Hepatocyte (in vitro differentiated cells): ENCODE data around the gene SLC26A4. TPM values are rescaled to one million over a fixed set of nuclear protein-coding genes. Genes with fewer than 3 reads are reported as not detected.
"Not testable (repeated sequence)": the region's sequence is repeated elsewhere in the genome, so short reads cannot be mapped to it uniquely, and the experiment has no call there.

ENCODE experiments used
- DNase-seq: peaks from one replicate; pipeline ENCODE4 v3.0.0-alpha.2; 2016; ENCODE audit warnings: low spot score
- H2AFZ ChIP-seq: fragments of 200-600 bp; sonication (generic); 2 replicates; pipeline ENCODE4 v1.6.0; 2016; ENCODE audit warnings: antibody characterized with exemption, mild to moderate bottlenecking
- H3K27ac ChIP-seq: fragments of 200-600 bp; sonication (generic); 2 replicates; pipeline ENCODE4 v1.5.1; 2016; ENCODE audit warnings: mild to moderate bottlenecking
- H3K27me3 ChIP-seq: fragments of 200-600 bp; sonication (generic); 2 replicates; pipeline ENCODE4 v1.6.1; 2016
- H3K36me3 ChIP-seq: fragments of 200-600 bp; sonication (generic); replicated peaks from 2 replicates; pipeline ENCODE4 v1.5.1; 2016; ENCODE audit warnings: low read depth; ENCODE audit not compliant: insufficient read depth
- H3K4me1 ChIP-seq: fragments of 200-600 bp; sonication (generic); 2 replicates; pipeline ENCODE4 v1.5.1; 2016; ENCODE audit warnings: mild to moderate bottlenecking, moderate library complexity; ENCODE audit not compliant: insufficient read depth
- H3K4me2 ChIP-seq: fragments of 200-600 bp; sonication (generic); 2 replicates; pipeline ENCODE4 v1.6.0; 2016
- H3K4me3 ChIP-seq: fragments of 200-600 bp; sonication (generic); 2 replicates; pipeline ENCODE4 v1.5.1; 2016; ENCODE audit warnings: mild to moderate bottlenecking
- H3K79me2 ChIP-seq: fragments of 200-600 bp; sonication (generic); 2 replicates; pipeline ENCODE4 v1.6.0; 2017; ENCODE audit warnings: mild to moderate bottlenecking
- H3K9me2 ChIP-seq: fragments of 200-600 bp; sonication (generic); replicated peaks from 2 replicates; pipeline ENCODE4 v1.6.0; 2017; ENCODE audit warnings: mild to moderate bottlenecking; ENCODE audit not compliant: insufficient read depth
- H3K9me3 ChIP-seq: fragments of 200-600 bp; sonication (generic); 2 replicates; pipeline ENCODE4 v1.5.1; 2016; ENCODE audit warnings: low read depth, mild to moderate bottlenecking
- H4K20me1 ChIP-seq: fragments of 200-600 bp; sonication (generic); 2 replicates; pipeline ENCODE4 v1.6.0; 2016; ENCODE audit warnings: mild to moderate bottlenecking; ENCODE audit not compliant: insufficient read depth, poor library complexity, severe bottlenecking
- EZH2 ChIP-seq: fragments of 200-600 bp; sonication (generic); IDR thresholded peaks from 2 replicates; pipeline ENCODE4 v1.6.1; 2016; ENCODE audit warnings: antibody characterized with exemption, mild to moderate bottlenecking, borderline replicate concordance
- EZH2phosphoT487 ChIP-seq: fragments of 200-600 bp; sonication (generic); IDR thresholded peaks from one replicate; pipeline ENCODE4 v1.6.1; 2018; ENCODE audit warnings: antibody characterized with exemption, mild to moderate bottlenecking, low read depth, moderate library complexity; ENCODE audit not compliant: unreplicated experiment, severe bottlenecking
- WGBS: methylation state at CpG from one replicate; pipeline ENCODE4 v1.1.6; 2016; ENCODE audit warnings: low lambda C conversion rate; ENCODE audit errors: missing lambda C conversion rate; 5-methylcytosine and 5-hydroxymethylcytosine counted together
- polyA plus RNA-seq: library from polyadenylated mRNA; unstranded; fragments of >200 nt; fragmentation: Nextera tagmentation; extraction: Ambion mirVana; gene quantifications from 2 replicates; pipeline ENCODE4 v1.2.1, GENCODE V29; 2016
- total RNA-seq: library from RNA; depleted of rRNA; stranded (reverse); fragments of >200 nt; gene quantifications from 2 replicates; pipeline ENCODE4 v1.2.3, GENCODE V29; 2014
- TF ChIP-seq, protein P1 (sequence below): fragments of 200-600 bp; sonication (generic); IDR thresholded peaks from 2 replicates; pipeline ENCODE4 v1.5.1; 2016; ENCODE audit warnings: antibody characterized with exemption, mild to moderate bottlenecking; ENCODE audit not compliant: poor library complexity

SLC26A4 gene
- total and polyA plus RNA-seq, 2 experiments from 2014 or later: 0.20 TPM; not detected in 1

DNA sequence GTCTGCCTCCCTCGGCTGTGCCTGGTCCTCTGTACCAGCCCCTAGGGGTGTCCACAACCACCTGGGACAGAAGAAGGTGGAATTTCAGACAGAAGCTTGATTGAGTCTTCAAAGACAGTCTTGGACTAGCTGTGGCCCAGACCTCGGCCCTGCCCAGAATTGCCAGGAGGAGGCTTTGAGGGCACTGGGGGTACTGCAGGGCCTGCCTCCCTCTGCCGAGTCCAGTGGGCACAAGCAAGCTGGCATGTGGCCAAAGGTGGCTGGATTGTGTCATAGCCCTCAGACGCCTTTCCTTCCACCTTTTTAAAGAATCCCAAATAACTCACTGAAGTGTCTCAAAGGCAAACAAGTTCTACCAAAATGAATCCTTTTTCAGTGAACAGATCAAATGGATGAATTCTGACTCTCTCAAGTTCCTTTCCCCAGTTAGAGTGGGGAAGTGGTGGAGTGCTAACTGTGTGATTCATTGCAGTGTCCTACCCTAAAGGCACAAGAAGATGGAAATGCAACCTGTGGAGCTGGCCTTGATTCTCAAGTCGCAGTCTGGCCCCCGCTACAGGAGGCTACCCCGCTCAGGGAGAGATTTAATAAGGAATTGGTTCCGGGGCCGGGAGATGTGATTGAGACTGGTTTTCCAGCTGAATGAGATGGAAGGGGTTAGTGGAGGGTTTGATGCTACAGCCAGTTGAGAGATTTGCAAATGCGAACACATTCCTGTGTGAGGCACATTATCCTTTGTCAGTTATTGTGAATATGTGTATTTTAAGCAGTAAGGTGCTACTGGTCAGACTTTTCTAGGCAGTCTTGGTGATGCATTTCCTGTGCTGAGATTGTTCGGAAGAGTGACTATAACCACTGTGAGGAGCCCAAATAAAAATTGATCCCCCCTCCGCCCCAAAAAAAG, 28.8 kb upstream of the SLC26A4 start:
- no peaks in the 10 kb centered on the region for H3K4me1 ChIP-seq
- no peaks in the 10 kb centered on the region for H3K9me3 ChIP-seq
- H2AFZ ChIP-seq: no peak overlapping the region
- no peak overlapping the region for H3K4me2 ChIP-seq
- H3K27ac ChIP-seq: no peak overlapping the region
- no peaks in the 10 kb centered on the region for H3K79me2 ChIP-seq
- WGBS: 93% methylated on average over 12 of the region's 12 CpGs
- H3K27me3 ChIP-seq: no peaks in the 10 kb centered on the region
- DNase-seq: no peak
- no peaks in the 10 kb centered on the region for H4K20me1 ChIP-seq
- no peaks in the 10 kb centered on the region for H3K9me2 ChIP-seq
- H3K36me3 ChIP-seq: no peaks in the 10 kb centered on the region
- H3K4me3 ChIP-seq: no peak overlapping the region
- no peak for TF ChIP-seq EZH2phosphoT487
- no peak for TF ChIP-seq EZH2
- TF ChIP-seq, protein P1, sequence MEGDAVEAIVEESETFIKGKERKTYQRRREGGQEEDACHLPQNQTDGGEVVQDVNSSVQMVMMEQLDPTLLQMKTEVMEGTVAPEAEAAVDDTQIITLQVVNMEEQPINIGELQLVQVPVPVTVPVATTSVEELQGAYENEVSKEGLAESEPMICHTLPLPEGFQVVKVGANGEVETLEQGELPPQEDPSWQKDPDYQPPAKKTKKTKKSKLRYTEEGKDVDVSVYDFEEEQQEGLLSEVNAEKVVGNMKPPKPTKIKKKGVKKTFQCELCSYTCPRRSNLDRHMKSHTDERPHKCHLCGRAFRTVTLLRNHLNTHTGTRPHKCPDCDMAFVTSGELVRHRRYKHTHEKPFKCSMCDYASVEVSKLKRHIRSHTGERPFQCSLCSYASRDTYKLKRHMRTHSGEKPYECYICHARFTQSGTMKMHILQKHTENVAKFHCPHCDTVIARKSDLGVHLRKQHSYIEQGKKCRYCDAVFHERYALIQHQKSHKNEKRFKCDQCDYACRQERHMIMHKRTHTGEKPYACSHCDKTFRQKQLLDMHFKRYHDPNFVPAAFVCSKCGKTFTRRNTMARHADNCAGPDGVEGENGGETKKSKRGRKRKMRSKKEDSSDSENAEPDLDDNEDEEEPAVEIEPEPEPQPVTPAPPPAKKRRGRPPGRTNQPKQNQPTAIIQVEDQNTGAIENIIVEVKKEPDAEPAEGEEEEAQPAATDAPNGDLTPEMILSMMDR: no peak

DNA sequence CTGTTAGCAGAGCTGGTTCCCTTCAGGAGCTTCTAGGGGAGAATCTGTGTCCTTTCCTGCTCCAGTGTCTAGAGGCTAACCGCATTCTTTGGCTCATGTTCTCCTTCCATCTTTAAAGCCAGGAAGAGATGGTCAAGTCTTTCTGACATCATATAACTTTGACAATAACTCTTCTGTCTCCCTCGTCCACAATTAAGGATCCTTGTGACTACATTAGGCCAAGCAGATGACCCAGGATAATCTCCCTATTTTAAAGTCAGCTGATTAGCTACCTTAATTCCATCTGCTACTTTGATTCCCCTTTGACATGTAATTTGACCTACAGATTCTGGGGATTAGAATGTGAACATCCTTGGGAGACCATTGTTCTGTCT, 28.1 kb upstream of the SLC26A4 start:
- Histone ChIP-seq H3K9me2 (no peaks in the 10 kb centered on the region), H2AFZ (no peak overlapping the region), H3K79me2 (no peaks in the 10 kb centered on the region), H3K9me3 (no peaks in the 10 kb centered on the region), H3K4me3 (no peak overlapping the region), H4K20me1 (no peaks in the 10 kb centered on the region), H3K27ac (no peak overlapping the region), H3K36me3 (no peaks in the 10 kb centered on the region), H3K4me2 (no peak overlapping the region), H3K4me1 (no peaks in the 10 kb centered on the region), H3K27me3 (no peaks in the 10 kb centered on the region)
- DNase-seq: no peak
- TF ChIP-seq, protein P1: no peak
- TF ChIP-seq EZH2phosphoT487 (no peak), EZH2 (no peak)
- WGBS: 87% methylated on average over 2 of the region's 2 CpGs

DNA sequence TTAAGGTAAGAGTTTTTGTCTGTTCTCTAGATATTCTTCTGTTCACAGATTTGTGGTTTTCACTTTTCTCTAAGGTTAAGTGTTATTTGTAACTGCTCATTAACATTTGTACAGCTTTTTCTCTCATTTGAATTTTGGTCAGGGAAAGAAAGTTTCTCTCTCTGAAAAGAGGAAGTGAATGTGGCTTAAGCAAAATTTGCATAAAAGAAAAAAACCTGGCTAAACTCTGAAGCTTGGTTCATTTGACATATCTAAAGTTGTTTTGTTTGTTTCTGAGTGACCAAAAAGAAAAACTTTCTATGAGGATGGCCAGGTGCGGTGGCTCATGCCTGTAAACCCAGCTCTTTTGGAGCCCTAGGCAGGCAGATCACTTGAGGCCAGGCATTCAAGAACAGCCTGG, 22.0 kb upstream of the SLC26A4 start:
- Histone ChIP-seq H3K4me2 (no peak overlapping the region), H2AFZ (no peak overlapping the region), H3K4me3 (no peak overlapping the region), H3K9me2 (no peaks in the 10 kb centered on the region), H3K27me3 (peaks cover 11% of the 10 kb centered on the region), H3K9me3 (no peaks in the 10 kb centered on the region), H4K20me1 (no peaks in the 10 kb centered on the region), H3K4me1 (no peaks in the 10 kb centered on the region), H3K79me2 (no peaks in the 10 kb centered on the region), H3K27ac (no peak overlapping the region), H3K36me3 (no peaks in the 10 kb centered on the region)
- TF ChIP-seq, protein P1: no peak
- TF ChIP-seq EZH2: no peak
- TF ChIP-seq EZH2phosphoT487: no peak
- no peak for DNase-seq
- 84% methylated on average over 1 of the region's 1 CpG for WGBS

DNA sequence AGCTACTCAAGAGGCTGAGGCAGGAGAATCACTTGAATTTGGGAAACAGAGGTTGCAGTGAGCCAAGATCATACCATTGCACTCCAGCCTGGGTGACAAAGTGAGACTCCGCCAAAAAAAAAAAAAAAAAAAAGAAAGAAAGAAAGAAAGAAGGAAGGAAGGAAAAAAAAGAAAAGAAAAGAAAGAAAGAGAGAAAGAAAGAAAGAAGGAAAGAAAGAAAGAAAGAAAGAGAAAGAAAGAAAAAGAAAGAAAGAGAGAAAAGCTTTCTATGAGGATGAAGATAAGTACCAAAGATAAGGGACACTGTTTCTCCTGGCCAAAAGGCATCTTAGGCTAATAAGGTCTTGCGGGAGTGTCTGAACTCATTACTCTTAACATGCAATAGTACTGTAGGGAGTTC, 21.6 kb upstream of the SLC26A4 start:
- H3K4me3 ChIP-seq, H3K4me1 ChIP-seq, H2AFZ ChIP-seq, DNase-seq, H3K36me3 ChIP-seq, H3K9me3 ChIP-seq, H3K27ac ChIP-seq, H3K4me2 ChIP-seq, H3K9me2 ChIP-seq, H3K79me2 ChIP-seq, H4K20me1 ChIP-seq: not testable (repeated sequence)
- 73% methylated on average over 2 of the region's 2 CpGs for WGBS
- peaks cover 11% of the 10 kb centered on the region for H3K27me3 ChIP-seq
